Measurements from ENCODE around the gene TUBGCP6. TPM values are rescaled to one million over a fixed set of nuclear protein-coding genes. Genes with fewer than 3 reads are reported as not detected.
A peak's percentile ranks its signal among the peaks of the same experiment; 100 is the strongest.

The TUBGCP6 gene
- total and polyA plus RNA-seq, 4 donors = 26.5 to 57.8 (median 46.4) TPM

- no peak overlapping the region for H3K4me3 ChIP-seq
- WGBS, 2 donors = 65 to 73% methylated on average over 9 of the region's 9 CpGs
- DNase-seq (no peak), ATAC-seq (ENCODE audit: insufficient read depth, low FRiP score) (no peak)
- H3K9ac ChIP-seq (ENCODE audit: insufficient read depth in 1 of 2, low read length in 2 of 2) = no peak overlapping the region
- H3K27me3 ChIP-seq (ENCODE audit: control insufficient read depth in 3 of 3, insufficient read depth in 3 of 3, low read length in 2 of 3) = no peaks in the 10 kb centered on the region
- no peaks in the 10 kb centered on the region for H3K9me3 ChIP-seq (ENCODE audit: control insufficient read depth in 4 of 4, insufficient read depth in 3 of 4, low read length in 3 of 4)
- peaks cover 0 to 19% (median 6%) of the 10 kb centered on the region in 5 donors for H3K4me1 ChIP-seq (ENCODE audit: control insufficient read depth in 5 of 5, insufficient read depth in 5 of 5, low read length in 5 of 5)
- peaks cover 0 to 2% (median 0%) of the 10 kb centered on the region in 4 donors for H3K36me3 ChIP-seq (ENCODE audit: control insufficient read depth in 4 of 4, insufficient read depth in 4 of 4, low read length in 4 of 4)
- TF ChIP-seq, protein P1, sequence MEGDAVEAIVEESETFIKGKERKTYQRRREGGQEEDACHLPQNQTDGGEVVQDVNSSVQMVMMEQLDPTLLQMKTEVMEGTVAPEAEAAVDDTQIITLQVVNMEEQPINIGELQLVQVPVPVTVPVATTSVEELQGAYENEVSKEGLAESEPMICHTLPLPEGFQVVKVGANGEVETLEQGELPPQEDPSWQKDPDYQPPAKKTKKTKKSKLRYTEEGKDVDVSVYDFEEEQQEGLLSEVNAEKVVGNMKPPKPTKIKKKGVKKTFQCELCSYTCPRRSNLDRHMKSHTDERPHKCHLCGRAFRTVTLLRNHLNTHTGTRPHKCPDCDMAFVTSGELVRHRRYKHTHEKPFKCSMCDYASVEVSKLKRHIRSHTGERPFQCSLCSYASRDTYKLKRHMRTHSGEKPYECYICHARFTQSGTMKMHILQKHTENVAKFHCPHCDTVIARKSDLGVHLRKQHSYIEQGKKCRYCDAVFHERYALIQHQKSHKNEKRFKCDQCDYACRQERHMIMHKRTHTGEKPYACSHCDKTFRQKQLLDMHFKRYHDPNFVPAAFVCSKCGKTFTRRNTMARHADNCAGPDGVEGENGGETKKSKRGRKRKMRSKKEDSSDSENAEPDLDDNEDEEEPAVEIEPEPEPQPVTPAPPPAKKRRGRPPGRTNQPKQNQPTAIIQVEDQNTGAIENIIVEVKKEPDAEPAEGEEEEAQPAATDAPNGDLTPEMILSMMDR (IDR thresholded peaks at IDR 0.05; ENCODE audit: control extremely low read depth, extremely low read depth) = no peak
- H3K27ac ChIP-seq (ENCODE audit: low read depth in 1 of 2, low read length in 1 of 2) = no peak overlapping the region
Measured at GRCh38 chr22:50262973-50263617, 18.3 kb upstream of the TUBGCP6 start.

- 25 to 60% methylated on average over 7 of the region's 7 CpGs for WGBS, 2 donors
- peaks cover 0 to 2% (median 0%) of the 10 kb centered on the region in 4 donors for H3K36me3 ChIP-seq (ENCODE audit: control insufficient read depth in 4 of 4, insufficient read depth in 4 of 4, low read length in 4 of 4)
- no peaks in the 10 kb centered on the region for H3K9me3 ChIP-seq (ENCODE audit: control insufficient read depth in 4 of 4, insufficient read depth in 3 of 4, low read length in 3 of 4)
- no peaks in the 10 kb centered on the region for H3K27me3 ChIP-seq (ENCODE audit: control insufficient read depth in 3 of 3, insufficient read depth in 3 of 3, low read length in 2 of 3)
- no peak for DNase-seq
- TF ChIP-seq, protein P1 (IDR thresholded peaks at IDR 0.05; ENCODE audit: control extremely low read depth, extremely low read depth) = no peak
- no peak overlapping the region for H3K27ac ChIP-seq (ENCODE audit: low read depth in 1 of 2, low read length in 1 of 2)
- H3K9ac ChIP-seq (ENCODE audit: insufficient read depth in 1 of 2, low read length in 2 of 2) = no peak overlapping the region
- H3K4me1 ChIP-seq (ENCODE audit: control insufficient read depth in 5 of 5, insufficient read depth in 5 of 5, low read length in 5 of 5) = peaks cover 0 to 17% (median 6%) of the 10 kb centered on the region in 5 donors
- H3K4me3 ChIP-seq = no peak overlapping the region
- no peak for ATAC-seq (ENCODE audit: insufficient read depth, low FRiP score)
Measured at GRCh38 chr22:50262460-50262911, 17.7 kb upstream of the TUBGCP6 start.

DNA sequence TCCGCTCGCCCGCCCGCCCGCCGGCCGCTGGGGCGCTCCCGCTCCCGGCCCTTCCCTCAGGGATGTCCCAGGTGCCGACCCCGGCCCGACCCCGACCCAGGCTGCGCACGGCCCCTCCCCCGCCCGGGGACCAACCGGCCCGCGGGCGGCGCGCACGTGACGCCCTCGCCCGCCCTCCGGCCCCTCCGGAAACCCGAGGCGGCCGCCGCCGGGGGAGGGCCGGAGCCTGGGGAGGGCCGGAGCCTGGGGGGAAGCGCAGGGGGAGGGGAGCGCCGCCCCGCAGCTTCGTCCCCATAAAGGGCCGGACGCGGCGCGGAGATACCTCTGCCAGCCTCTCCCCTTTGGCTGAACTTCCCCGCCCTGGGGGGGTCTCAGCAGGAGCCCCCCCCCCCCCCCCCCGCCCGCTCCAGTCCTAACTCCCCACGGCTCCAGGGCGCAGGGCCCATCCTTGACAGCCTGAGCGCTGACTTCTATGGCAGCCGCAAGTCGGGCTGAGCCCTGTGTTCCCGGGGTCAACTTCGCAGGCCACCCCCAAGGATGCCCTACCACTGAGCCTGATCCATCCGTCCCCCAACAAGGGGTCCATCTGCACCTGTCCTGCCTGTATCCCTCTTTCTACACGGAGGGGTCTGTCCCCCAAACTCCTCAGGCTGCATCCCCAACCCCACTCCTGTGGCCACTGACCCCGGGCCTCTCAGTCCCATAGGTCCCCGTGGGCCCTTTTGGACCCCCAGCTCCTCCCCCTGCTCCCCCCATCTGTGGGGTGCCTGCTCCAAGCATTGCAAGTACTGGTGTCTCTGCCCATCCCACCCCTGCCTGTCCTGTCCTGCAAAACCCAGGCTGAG lies 17.0 kb upstream of the TUBGCP6 start, which contains the start of gene MAPK12:
MAPK12 (minus strand) TSS at position 69 of the 845 bp plus-strand sequence. CDS start 174 bp downstream, outside the sequence.
- H3K36me3 ChIP-seq (ENCODE audit: control insufficient read depth in 4 of 4, insufficient read depth in 4 of 4, low read length in 4 of 4) = peaks cover 0 to 5% (median 0%) of the 10 kb centered on the region in 4 donors
- H3K4me1 ChIP-seq (ENCODE audit: control insufficient read depth in 5 of 5, insufficient read depth in 5 of 5, low read length in 5 of 5) = peaks cover 0 to 16% (median 6%) of the 10 kb centered on the region in 5 donors
- peak within 1 kb of the TSS; percentile 49 to 61 for H3K27ac ChIP-seq (ENCODE audit: low read depth in 1 of 2, low read length in 1 of 2)
- H3K9me3 ChIP-seq (ENCODE audit: control insufficient read depth in 4 of 4, insufficient read depth in 3 of 4, low read length in 3 of 4) = no peaks in the 10 kb centered on the region
- H3K27me3 ChIP-seq (ENCODE audit: control insufficient read depth in 3 of 3, insufficient read depth in 3 of 3, low read length in 2 of 3) = no peaks in the 10 kb centered on the region
- 3 to 9% methylated on average over 13 to 61 of the region's 61 CpGs for WGBS, 2 donors
- H3K4me3 ChIP-seq = peak within 1 kb of the TSS; percentile 72
- no peak for ATAC-seq (ENCODE audit: insufficient read depth, low FRiP score)
- DNase-seq = peak; percentile 32 to 77 (median 49)
- TF ChIP-seq, protein P1 (IDR thresholded peaks at IDR 0.05; ENCODE audit: control extremely low read depth, extremely low read depth) = no peak
- H3K9ac ChIP-seq (ENCODE audit: insufficient read depth in 1 of 2, low read length in 2 of 2) = no peak within 1 kb of the TSS

Data from lung (tissue), 12 donors.